IMR-90 (cell line): Measurements from ENCODE around the gene POLD3. TPM values are rescaled to one million over a fixed set of nuclear protein-coding genes. Genes with fewer than 3 reads are reported as not detected.
A peak's percentile ranks its signal among the peaks of the same experiment; 100 is the strongest.

ENCODE experiments used
- ATAC-seq: fragments of 200-7000 bp; cut with Tn5 transposase; 2 replicates; pipeline ENCODE4 v1.9.1; 2020; ENCODE audit warnings: low read depth, mild to moderate bottlenecking, moderate library complexity
- BruUV-seq: library from RNA; stranded (reverse); fragments of 400-500 nt; replicated peaks from 2 replicates; lab custom pipeline; 2021; lab: Mats Ljungman, UMichigan
- CTCF ChIA-PET: fragments of 300-600 bp; formaldehyde crosslinking; extraction: SDS; loops from one replicate; lab custom pipeline; 2021; ENCODE audit warnings: antibody characterized with exemption; lab: Yijun Ruan, JAX
- POLR2A ChIA-PET: fragments of 300-600 bp; sonication (Branson Sonifier 250); formaldehyde crosslinking; loops from one replicate; lab custom pipeline; 2022; ENCODE audit warnings: antibody characterized with exemption; ENCODE audit not compliant: unreplicated experiment; lab: Charles Lee
- DNase-seq: peaks from one replicate; pipeline ENCODE4 v3.0.0; 2013
- H2AFZ ChIP-seq: replicated peaks from 2 replicates; pipeline ENCODE3; 2013; ENCODE audit warnings: low read length, mild to moderate bottlenecking; ENCODE audit not compliant: poor library complexity
- H2AK5ac ChIP-seq: 2 replicates; pipeline ENCODE4 v1.6.1; 2013; ENCODE audit warnings: low read depth, low read length, inconsistent platforms
- H2AK9ac ChIP-seq: replicated peaks from 2 replicates; pipeline ENCODE3; 2013; ENCODE audit warnings: mild to moderate bottlenecking, low read depth, low read length, moderate library complexity; ENCODE audit not compliant: poor library complexity
- H2BK120ac ChIP-seq: 2 replicates; pipeline ENCODE4 v1.6.1; 2013; ENCODE audit warnings: low read depth, low read length, inconsistent platforms
- H2BK15ac ChIP-seq: 3 replicates; pipeline ENCODE4 v1.6.1; 2013; ENCODE audit warnings: low read depth, low read length, inconsistent platforms
- H2BK20ac ChIP-seq: 2 replicates; pipeline ENCODE4 v1.6.1; 2013; ENCODE audit warnings: low read depth, mild to moderate bottlenecking, inconsistent platforms, low read length, moderate library complexity
- H2BK5ac ChIP-seq: 2 replicates; pipeline ENCODE4 v1.6.1; 2013; ENCODE audit warnings: mild to moderate bottlenecking, low read depth, low read length, inconsistent platforms; ENCODE audit not compliant: poor library complexity, severe bottlenecking
- H3K14ac ChIP-seq: replicated peaks from 2 replicates; pipeline ENCODE4 v1.6.1; 2013; ENCODE audit warnings: low read depth, low read length, inconsistent platforms
- H3K18ac ChIP-seq: 2 replicates; pipeline ENCODE4 v1.6.1; 2013; ENCODE audit warnings: low read depth, low read length, control low read depth
- H3K23ac ChIP-seq: 2 replicates; pipeline ENCODE4 v1.6.1; 2013; ENCODE audit warnings: low read depth, low read length, inconsistent platforms
- H3K27ac ChIP-seq: 2 replicates; pipeline ENCODE4 v1.5.1; 2013; ENCODE audit warnings: mild to moderate bottlenecking, control low read depth, low read length; ENCODE audit not compliant: insufficient read depth
- H3K27me3 ChIP-seq: 2 replicates; pipeline ENCODE4 v1.6.1; 2013; ENCODE audit warnings: low read length; ENCODE audit not compliant: control insufficient read depth, insufficient read depth
- H3K36me3 ChIP-seq: 2 replicates; pipeline ENCODE4 v1.6.1; 2013; ENCODE audit warnings: low read length, mixed read lengths; ENCODE audit not compliant: control insufficient read depth, insufficient read depth
- H3K4ac ChIP-seq: 2 replicates; pipeline ENCODE4 v1.6.1; 2013; ENCODE audit warnings: low read depth, low read length, inconsistent platforms
- H3K4me1 ChIP-seq: 2 replicates; pipeline ENCODE4 v1.6.1; 2013; ENCODE audit warnings: low read length, mixed read lengths; ENCODE audit not compliant: control insufficient read depth, insufficient read depth
- H3K4me2 ChIP-seq: 2 replicates; pipeline ENCODE4 v1.6.1; 2013; ENCODE audit warnings: low read depth, mild to moderate bottlenecking, control low read depth, low read length, moderate library complexity
- H3K4me3 ChIP-seq: 2 replicates; pipeline ENCODE4 v1.5.1; 2013; ENCODE audit warnings: low read depth, mild to moderate bottlenecking, control low read depth, low read length, moderate library complexity; ENCODE audit not compliant: insufficient read depth
- H3K56ac ChIP-seq: 2 replicates; pipeline ENCODE4 v1.6.1; 2013; ENCODE audit warnings: low read length, inconsistent platforms; ENCODE audit not compliant: insufficient read depth; ENCODE audit errors: extremely low read depth
- H3K79me1 ChIP-seq, 2 experiments: 2 replicates each; pipeline ENCODE4 v1.6.1; 2013; ENCODE audit warnings: low read length in 2 of 2, inconsistent platforms in 1 of 2, low read depth in 1 of 2
- H3K9ac ChIP-seq: 2 replicates; pipeline ENCODE4 v1.6.1; 2013; ENCODE audit warnings: low read depth, low read length, control low read depth
- H3K9me1 ChIP-seq: 2 replicates; pipeline ENCODE4 v1.6.1; 2013; ENCODE audit warnings: low read length, inconsistent platforms; ENCODE audit not compliant: insufficient read depth
- H3K9me3 ChIP-seq: 2 replicates; pipeline ENCODE4 v1.6.1; 2013; ENCODE audit warnings: low read length; ENCODE audit not compliant: control insufficient read depth, insufficient read depth
- H4K20me1 ChIP-seq: 2 replicates; pipeline ENCODE4 v1.6.1; 2013; ENCODE audit warnings: low read length, inconsistent platforms; ENCODE audit not compliant: insufficient read depth
- H4K5ac ChIP-seq: 2 replicates; pipeline ENCODE4 v1.6.1; 2013; ENCODE audit warnings: mild to moderate bottlenecking, low read depth, low read length, control low read depth
- H4K8ac ChIP-seq, 2 experiments: 2 replicates each; pipeline ENCODE4 v1.6.1; 2013; ENCODE audit warnings: low read depth in 2 of 2, low read length in 2 of 2, control low read depth in 1 of 2, inconsistent platforms in 1 of 2
- H4K91ac ChIP-seq: 2 replicates; pipeline ENCODE4 v1.6.1; 2013; ENCODE audit warnings: low read depth, low read length, inconsistent platforms; ENCODE audit not compliant: insufficient read depth
- CHD1 ChIP-seq: IDR thresholded peaks from 2 replicates; pipeline ENCODE4 v1.6.1; 2012; ENCODE audit warnings: low read depth, low read length, improper control_type of control experiment
- CTCF ChIP-seq: conservative IDR thresholded peaks from 2 replicates; pipeline ENCODE4 v1.5.1; 2012; ENCODE audit warnings: mild to moderate bottlenecking, low read depth, low read length, improper control_type of control experiment
- WGBS, 2 experiments: methylation state at CpG; one replicate each; pipeline versions ENCODE4 v1.1.5 to v1.1.7; 2013; ENCODE audit warnings: missing lambda C conversion rate in 2 of 2; ENCODE audit not compliant: insufficient read length in 1 of 2; ENCODE audit errors: extremely low coverage in 2 of 2; 5-methylcytosine and 5-hydroxymethylcytosine counted together
- dilution Hi-C: fragments of 300-500 bp; cut with HindIII; formaldehyde crosslinking; loops from one replicate; pipeline ENCODE4 v1.14.3; 2018; ENCODE audit warnings: low sequenced_read_pairs; ENCODE audit not compliant: unreplicated experiment
- in situ Hi-C: fragments of 300-500 bp; cut with MboI; formaldehyde crosslinking; loops from 3 replicates; pipeline ENCODE4 v1.14.3; 2019; ENCODE audit warnings: low sequenced_read_pairs, inconsistent platforms, mixed read lengths
- intact Hi-C: fragments of 100-400 bp; cut with micrococcal nuclease; formaldehyde crosslinking; loops from 2 replicates; pipeline ENCODE4 v1.10.0; 2022
- polyA plus RNA-seq, 3 experiments: library from polyadenylated mRNA; depleted of rRNA; stranded (reverse); fragments of >200 nt; gene quantifications; 2 replicates each; pipeline ENCODE4 v1.2.3, GENCODE V29; 2012; ENCODE audit warnings: low replicate concordance in 1 of 3
- total RNA-seq: library from RNA; depleted of rRNA; stranded (reverse); fragments of >200 nt; gene quantifications from 2 replicates; pipeline ENCODE4 v1.2.3, GENCODE V29; 2012

The POLD3 gene
- total and polyA plus RNA-seq, 2 of the 4 experiments (the other 2 are of a cell fraction), result 9.1 to 9.2 TPM

GRCh38 chr11:74680703-74681531 lies 88.5 kb downstream of the POLD3 start:
- H2AK5ac ChIP-seq, result peak overlapping the region; percentile 8
- H3K79me1 ChIP-seq, result no peaks in the 10 kb centered on the region
- no peak overlapping the region; the same call in 1 of the 2 replicates for H4K5ac ChIP-seq
- no peak overlapping the region for H3K14ac ChIP-seq
- H4K91ac ChIP-seq, result no peak overlapping the region
- intact Hi-C loops (no loop called here), in situ Hi-C loops (no loop called here), dilution Hi-C loops (no loop called here)
- no peak overlapping the region for H2BK120ac ChIP-seq
- H2AFZ ChIP-seq, result no peak overlapping the region
- H3K27me3 ChIP-seq, result no peaks in the 10 kb centered on the region
- H2BK20ac ChIP-seq, result peak overlapping the region; percentile 20; the same call in 1 of the 2 replicates
- H4K8ac ChIP-seq, result no peak overlapping the region
- H3K9me1 ChIP-seq, result no peaks in the 10 kb centered on the region; the same call in 1 of the 2 replicates
- no peak overlapping the region for H2BK15ac ChIP-seq
- no peak overlapping the region for H3K4ac ChIP-seq
- peaks cover under 1% of the 10 kb centered on the region; the same call in 1 of the 2 replicates for H3K9me3 ChIP-seq
- no peaks in the 10 kb centered on the region for H3K36me3 ChIP-seq
- no peaks in the 10 kb centered on the region for H4K20me1 ChIP-seq
- H3K27ac ChIP-seq, result no peak overlapping the region
- H3K18ac ChIP-seq, result no peak overlapping the region
- H3K4me1 ChIP-seq, result peaks cover 11% of the 10 kb centered on the region
- no peak for ATAC-seq
- no peak for DNase-seq
- no peak overlapping the region for H3K23ac ChIP-seq
- H3K4me2 ChIP-seq, result no peak overlapping the region
- no peak overlapping the region for H3K9ac ChIP-seq
- ChIA-PET POLR2A (no interaction called here), CTCF (no interaction called here)
- H2AK9ac ChIP-seq, result no peak overlapping the region
- no peak overlapping the region for H3K4me3 ChIP-seq
- H2BK5ac ChIP-seq, result no peak overlapping the region
- TF ChIP-seq CHD1, result no peak
- TF ChIP-seq CTCF, result no peak
- BruUV-seq, result no TSS peak
- whole genome bisulfite sequencing, 2 experiments, result 98% methylated on average over 14 of the region's 18 CpGs; no CpG with 5 or more reads in 1 of the 2 experiments
- H3K56ac ChIP-seq, result no peak overlapping the region
